GM06990 (cell line): ENCODE measurements around the gene TBX20.
"Not testable (repeated sequence)": the region's sequence is repeated elsewhere in the genome, so short reads cannot be mapped to it uniquely, and the experiment has no call there.

ENCODE experiments used
- DNase-seq: peaks from one replicate; pipeline ENCODE4 v3.0.0-alpha.2; 2011; ENCODE audit not compliant: insufficient read length; ENCODE audit errors: extremely low read depth
- H3K27me3 ChIP-seq: replicated peaks from 2 replicates; pipeline ENCODE4 v1.6.0; 2011; ENCODE audit warnings: low read length; ENCODE audit not compliant: control insufficient read depth, insufficient read depth
- H3K36me3 ChIP-seq: 2 replicates; pipeline ENCODE4 v1.5.1; 2011; ENCODE audit warnings: low read length; ENCODE audit not compliant: control insufficient read depth, insufficient read depth
- H3K4me3 ChIP-seq: replicated peaks from 2 replicates; pipeline ENCODE4 v1.5.1; 2011; ENCODE audit warnings: low read depth, mild to moderate bottlenecking, control low read depth, low read length
- CTCF ChIP-seq: IDR thresholded peaks from 2 replicates; pipeline ENCODE4 v1.5.1; 2011; ENCODE audit warnings: low read length, control low read depth, mild to moderate bottlenecking, inconsistent platforms; ENCODE audit not compliant: insufficient read depth, poor library complexity, severe bottlenecking

Gene TBX20

GRCh38 chr7:35198370-35199140 lies 55.3 kb downstream of the TBX20 start:
- not testable (repeated sequence) for DNase-seq, H3K4me3 ChIP-seq, H3K36me3 ChIP-seq, H3K27me3 ChIP-seq

- not testable (repeated sequence) for H3K4me3 ChIP-seq, H3K27me3 ChIP-seq, DNase-seq, H3K36me3 ChIP-seq
Observed at GRCh38 chr7:35191571-35191970, 62.3 kb downstream of the TBX20 start.

GRCh38 chr7:35190146-35190773 lies 63.6 kb downstream of the TBX20 start:
- H3K36me3 ChIP-seq, DNase-seq, H3K27me3 ChIP-seq, H3K4me3 ChIP-seq: not testable (repeated sequence)

DNA sequence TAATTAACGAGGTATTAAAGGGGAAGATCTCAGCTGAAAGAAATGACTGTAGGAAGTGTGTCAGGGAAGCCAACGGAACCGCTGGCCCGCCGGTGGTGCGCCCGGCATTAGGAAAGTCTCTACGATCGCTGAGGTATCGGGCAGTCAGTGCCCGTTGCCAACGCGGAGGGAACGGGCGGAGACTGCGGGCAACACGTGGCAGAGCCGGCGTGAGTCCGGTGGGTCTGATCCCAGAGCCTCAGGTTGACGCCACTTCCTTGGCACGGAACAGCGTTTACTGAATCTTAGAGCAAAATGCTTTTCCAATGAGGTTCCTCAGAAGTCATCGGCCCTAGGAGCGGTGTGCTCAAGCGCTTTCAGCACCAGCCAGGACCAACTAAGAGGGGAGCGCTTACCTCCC lies 67.1 kb downstream of the TBX20 start:
- not testable (repeated sequence) for H3K27me3 ChIP-seq, H3K4me3 ChIP-seq, H3K36me3 ChIP-seq, DNase-seq

- H3K36me3 ChIP-seq, result no peaks in the 10 kb centered on the region
- H3K27me3 ChIP-seq, result no peaks in the 10 kb centered on the region; the same call in 1 of the 2 replicates
- DNase-seq, result no peak
- no peak overlapping the region for H3K4me3 ChIP-seq
- no peak for TF ChIP-seq CTCF
Observed at GRCh38 chr7:35185908-35186731, 67.8 kb downstream of the TBX20 start.

DNA sequence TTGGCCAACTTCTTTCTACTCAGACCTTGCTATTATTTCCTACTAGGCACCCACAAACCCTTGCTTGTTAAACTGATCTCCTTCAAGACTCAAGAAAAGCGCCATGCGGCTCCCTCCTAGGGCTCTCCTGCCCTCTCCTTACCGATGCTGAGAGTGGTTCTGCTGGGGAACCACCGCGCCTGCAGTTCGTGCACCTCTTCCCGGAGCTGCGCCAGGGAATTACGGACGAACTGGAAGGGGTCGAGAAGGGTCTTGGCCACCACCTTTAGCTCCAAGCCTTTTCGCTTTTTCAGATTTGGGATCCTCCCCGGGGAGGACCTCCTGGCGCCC lies 68.4 kb downstream of the TBX20 start:
- not testable (repeated sequence) for H3K4me3 ChIP-seq, H3K27me3 ChIP-seq, DNase-seq, H3K36me3 ChIP-seq

DNA sequence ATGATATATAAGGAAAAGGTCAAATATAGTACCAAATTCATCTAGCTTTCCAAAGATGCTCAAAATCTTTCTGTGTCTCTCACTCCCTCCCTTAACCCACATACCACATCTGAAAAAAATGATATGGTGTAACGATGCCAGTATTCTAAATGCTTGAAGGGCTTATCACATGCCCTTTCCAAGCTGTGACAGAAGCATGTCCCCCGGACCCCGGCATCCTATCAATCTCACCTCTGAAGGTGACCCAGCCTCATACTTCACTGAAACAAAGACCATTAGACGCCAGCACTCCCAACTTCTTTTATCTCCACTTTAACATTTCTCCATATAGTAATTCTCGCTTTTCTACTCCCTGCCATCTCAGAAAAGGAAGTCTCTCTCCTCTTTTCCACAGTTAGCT lies 68.9 kb downstream of the TBX20 start:
- H3K27me3 ChIP-seq, DNase-seq, H3K4me3 ChIP-seq, H3K36me3 ChIP-seq: not testable (repeated sequence)

DNA sequence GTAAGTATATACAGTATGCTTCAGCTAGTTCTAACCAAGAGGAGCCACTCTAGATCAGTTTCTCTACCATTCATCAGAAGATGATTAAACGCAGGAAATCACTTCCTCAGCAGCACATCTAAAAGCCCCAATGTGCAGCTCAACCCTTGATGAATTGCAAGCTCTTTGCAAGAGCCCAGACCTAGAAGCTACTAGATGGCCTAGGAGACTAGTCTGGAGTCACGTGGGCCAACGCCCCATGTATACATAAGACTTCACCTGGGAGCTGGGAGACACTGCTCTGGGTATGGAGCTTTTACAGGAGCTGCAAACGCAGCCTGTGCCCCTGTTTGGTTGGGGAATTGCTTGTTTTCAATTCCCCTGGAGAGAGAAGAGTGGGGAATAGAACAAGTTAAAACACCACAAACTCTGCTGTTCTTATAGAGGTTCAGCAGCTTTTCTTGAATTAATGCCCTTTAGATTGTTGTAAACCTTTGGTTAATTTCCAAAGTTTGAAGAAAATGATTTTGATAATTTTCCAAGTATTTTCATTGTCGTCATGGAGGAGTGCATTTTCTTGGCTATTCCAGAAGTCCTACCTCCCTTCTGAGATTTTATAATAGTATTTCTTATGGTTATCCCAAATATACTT lies 69.9 kb downstream of the TBX20 start:
- H3K4me3 ChIP-seq, H3K36me3 ChIP-seq, DNase-seq, H3K27me3 ChIP-seq: not testable (repeated sequence)

DNA sequence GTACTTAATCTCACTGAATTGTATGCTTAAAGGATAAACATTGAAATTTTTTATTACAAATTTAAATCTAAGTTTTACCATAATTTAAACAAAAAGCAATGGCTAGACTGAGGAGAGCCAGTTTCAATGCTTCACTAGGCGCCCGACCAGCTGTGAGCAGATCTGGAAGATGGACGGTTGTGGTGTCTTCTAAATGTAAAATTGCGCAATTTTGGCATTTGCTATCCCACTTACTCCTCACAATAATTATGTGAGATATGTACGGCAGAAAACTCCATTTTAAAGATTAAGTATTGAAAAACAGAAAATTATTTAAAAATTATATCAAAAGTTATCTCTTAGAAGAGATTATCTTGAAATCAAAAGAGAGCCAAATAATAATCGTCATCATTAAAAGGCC lies 73.2 kb downstream of the TBX20 start:
- H3K36me3 ChIP-seq, H3K27me3 ChIP-seq, H3K4me3 ChIP-seq, DNase-seq: not testable (repeated sequence)

- not testable (repeated sequence) for H3K27me3 ChIP-seq, H3K36me3 ChIP-seq, H3K4me3 ChIP-seq, DNase-seq
Observed at GRCh38 chr7:35173176-35173575, 80.7 kb downstream of the TBX20 start.

GRCh38 chr7:35172131-35172530 lies 81.8 kb downstream of the TBX20 start:
- H3K4me3 ChIP-seq, H3K27me3 ChIP-seq, DNase-seq, H3K36me3 ChIP-seq: not testable (repeated sequence)

GRCh38 chr7:35167658-35168057 lies 86.2 kb downstream of the TBX20 start:
- not testable (repeated sequence) for H3K27me3 ChIP-seq, H3K36me3 ChIP-seq, DNase-seq, H3K4me3 ChIP-seq

DNA sequence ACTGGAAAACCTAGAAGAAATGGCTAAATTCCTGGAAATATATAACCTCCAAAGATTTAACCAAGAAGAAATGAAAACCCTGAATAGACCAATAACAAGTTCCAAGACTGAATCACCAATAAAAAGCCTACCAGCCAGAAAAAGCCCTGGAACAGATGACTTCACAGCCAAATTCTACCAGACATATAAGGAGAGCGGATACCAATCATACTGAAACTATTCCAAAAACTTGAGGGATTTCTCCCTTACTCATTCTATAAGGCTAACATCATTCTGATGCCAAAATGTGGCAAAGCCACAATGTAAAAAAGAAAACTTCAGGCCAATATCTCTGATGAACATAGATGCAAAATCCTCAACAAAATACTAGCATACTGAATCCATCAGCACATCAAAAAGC lies 86.7 kb downstream of the TBX20 start:
- H3K4me3 ChIP-seq, H3K27me3 ChIP-seq, H3K36me3 ChIP-seq, DNase-seq: not testable (repeated sequence)
